H4 (cell line): ENCODE measurements around the gene WDR73. TPM values are rescaled to one million over a fixed set of nuclear protein-coding genes. Genes with fewer than 3 reads are reported as not detected.
"Not testable (repeated sequence)": the region's sequence is repeated elsewhere in the genome, so short reads cannot be mapped to it uniquely, and the experiment has no call there.

Experiments
- DNase-seq: peaks from one replicate; pipeline ENCODE4 v3.0.0-alpha.2; 2015; ENCODE audit warnings: low spot score
- total RNA-seq: library from RNA; depleted of rRNA; stranded (reverse); fragments of >200 nt; shearing (Covaris generic); gene quantifications from 2 replicates; pipeline ENCODE4 v1.2.3, GENCODE V29; 2014; rRNA removed

WDR73 gene
- 17.9 and 27.1 TPM in 2 replicates for total RNA-seq

DNA sequence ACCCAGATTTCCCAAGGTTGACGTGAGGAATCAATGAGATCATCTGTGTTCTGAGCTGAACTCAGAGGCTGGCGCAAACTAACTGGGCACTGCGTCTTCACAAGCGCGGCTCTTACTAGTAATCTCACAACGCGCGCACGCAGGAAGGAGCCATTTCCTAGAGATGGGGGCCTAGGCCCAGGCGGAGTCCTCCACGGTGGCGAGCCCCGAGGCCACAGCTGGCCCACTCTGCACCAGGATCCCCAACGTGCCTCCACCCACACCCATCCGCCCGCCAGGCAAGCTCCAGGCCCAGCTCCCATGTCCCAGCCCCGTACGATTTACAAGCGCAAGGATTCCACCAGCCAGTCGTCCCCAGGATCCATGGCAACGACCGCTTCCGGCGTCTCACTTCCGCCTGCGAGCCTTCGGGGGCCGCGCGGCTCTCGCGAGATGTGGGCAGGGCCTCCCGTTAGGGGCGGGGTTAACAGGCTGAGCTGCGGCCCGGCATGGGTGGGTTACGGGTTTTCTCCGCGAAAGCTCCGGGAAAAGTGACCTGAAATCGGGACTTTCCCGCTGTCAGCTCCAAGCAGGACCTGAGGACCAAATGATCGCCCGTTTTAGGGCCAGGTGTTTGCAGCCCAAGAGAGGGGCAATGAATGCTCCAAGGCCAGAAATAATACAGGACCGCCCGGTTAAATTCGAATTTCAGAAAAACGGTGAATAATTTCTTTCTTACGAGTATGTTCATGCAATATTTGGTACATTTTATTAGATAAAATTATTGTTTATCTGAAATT is at the start of gene WDR73:
WDR73 (minus strand) TSS at position 374 of the 779 bp plus-strand sequence; CDS start at position 365, 9 bp downstream.
- DNase-seq: peak; percentile 90

DNA sequence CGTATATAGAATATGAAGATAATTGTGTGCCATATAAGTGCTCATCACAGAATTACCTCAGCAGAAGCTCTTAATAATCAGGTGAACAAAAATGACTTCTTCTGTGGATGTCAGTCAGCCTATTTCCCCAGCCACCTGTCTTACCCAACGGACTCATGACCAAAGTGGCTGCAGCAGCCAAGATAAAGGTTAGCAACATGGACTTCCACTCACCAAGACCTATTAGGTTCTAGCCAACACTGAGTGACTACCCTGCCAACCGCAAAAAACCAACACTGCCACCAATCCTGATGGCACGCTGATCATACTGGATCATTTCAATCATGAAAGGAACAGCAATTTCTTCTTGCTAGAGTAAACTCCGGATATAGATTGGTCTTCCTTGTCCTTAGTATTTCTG is 49.7 kb upstream of the WDR73 start:
- no peak for DNase-seq

DNA sequence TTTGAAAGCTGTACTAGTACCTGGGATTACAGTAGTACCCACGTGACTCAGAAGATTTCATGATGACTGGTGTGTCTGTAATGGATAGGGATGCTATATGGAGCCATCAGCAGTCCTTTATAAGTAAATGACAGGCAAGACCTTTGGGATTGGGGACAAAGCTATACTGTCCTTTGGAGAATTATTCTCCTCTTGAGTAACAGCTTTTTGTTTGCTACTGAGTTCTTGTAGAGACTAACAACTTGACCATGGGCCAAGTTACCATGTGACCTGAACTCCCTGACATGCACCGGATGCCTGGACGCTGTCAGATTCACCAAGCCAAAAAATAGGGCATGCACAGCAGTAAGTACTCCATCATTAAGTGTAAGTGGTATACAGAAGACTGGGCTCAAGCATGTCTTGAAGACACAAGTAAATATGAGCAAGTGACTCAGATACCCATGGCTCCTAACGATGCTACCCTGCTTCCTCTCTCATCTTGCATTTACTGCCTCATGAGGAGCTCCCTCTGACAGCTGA is 48.9 kb upstream of the WDR73 start:
- DNase-seq: no peak

DNA sequence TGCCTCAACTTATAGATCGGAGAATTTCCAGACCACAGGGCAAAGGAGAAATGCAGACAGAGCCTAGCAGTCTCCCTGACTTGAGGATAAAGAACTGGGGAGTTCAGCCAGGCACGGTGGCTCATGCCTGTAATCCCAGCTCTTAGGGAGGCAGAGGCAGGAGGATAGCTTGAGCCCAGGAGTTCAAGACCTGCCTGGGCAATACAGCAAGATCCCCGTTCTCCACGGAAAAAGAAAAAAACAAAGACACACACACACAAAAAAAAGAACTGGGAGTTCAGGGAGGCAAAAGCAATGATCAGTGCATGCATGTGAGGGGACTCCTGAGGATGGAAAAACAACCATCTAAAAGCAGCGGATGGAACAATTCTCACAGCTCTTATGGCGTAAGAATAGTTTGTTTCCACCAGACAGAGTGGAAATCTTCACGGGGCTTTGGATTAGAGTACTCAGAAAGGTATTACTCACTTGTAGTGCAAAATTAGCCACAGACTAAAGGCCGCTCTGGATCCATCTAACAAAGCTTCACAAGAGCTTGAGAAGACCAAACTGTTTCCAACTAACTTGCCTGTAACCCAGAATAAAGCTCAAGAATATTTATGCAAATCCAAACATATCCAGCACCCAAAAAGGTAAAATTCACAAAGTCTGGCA is 45.6 kb upstream of the WDR73 start:
- DNase-seq: no peak

DNA sequence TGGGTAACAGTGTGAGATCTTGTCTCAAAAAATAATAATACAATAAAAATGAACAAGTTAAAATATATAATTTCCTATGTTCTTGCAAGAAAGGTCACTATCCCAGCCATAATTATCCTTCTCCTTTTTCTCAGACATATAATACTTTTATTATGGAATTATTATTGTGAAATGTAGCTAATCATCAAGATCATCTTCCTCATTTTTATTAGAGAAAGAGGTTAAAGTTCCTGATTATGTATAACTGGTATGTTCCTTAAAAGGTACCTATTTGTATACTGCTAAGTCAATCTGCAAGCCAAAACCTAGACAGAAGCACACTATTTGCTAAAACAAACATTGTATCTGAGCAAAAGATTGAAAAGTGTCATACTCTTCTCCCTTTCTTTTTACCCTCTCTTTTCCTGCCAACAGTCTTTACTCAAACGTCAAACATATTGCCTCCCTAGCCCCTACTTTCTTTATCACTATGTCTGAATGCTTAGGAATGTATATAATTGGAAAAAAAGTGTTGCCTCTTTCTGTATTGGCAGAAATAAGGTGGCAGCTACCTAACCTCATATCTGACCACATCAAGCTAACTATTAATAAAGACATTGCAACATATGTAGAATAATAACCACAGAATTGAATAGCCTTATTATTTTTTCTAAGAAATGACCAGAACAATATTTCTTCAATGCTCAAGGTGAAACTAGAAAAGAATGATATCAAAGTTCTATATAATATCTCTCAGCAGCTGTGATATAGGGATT is 43.3 kb upstream of the WDR73 start:
- DNase-seq: no peak

DNA sequence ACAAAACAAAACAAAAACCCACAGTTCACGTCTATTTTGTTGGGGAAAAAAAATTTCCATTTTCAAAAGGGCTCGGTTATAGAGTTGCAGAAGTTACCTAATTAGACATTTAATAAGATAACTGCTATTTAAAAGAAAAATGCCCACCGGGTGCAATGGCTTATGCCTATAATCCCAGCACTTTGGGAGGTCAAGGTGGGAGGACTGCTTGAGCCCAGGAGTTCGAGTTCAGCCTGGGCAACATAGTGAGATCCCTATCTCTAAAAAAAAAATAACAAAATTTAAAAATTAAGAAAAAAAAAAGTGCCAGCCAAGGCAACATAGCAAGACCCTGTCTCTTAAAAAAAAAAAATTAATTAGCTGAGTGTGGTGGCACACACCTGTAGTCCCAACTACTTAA is 42.7 kb upstream of the WDR73 start:
- no peak for DNase-seq

DNA sequence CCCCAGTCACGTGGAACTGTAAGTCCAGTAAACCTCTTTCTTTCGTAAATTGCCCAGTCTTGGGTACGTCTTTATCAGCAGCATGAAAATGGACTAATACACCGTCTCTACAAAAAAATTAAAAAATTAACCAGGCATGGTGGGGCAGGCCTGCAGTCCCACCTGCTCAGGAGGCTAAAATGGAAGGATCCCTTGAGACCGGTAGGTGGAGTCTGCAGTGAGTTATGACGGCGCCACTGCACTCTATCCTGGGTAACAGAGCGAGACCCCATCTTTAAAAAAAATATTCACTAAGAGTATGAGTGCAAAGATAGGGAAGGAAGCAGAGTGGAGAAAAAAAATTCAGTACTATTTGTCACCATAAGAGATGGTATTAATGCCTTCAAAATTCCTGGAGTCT is 36.3 kb upstream of the WDR73 start:
- DNase-seq: no peak

DNA sequence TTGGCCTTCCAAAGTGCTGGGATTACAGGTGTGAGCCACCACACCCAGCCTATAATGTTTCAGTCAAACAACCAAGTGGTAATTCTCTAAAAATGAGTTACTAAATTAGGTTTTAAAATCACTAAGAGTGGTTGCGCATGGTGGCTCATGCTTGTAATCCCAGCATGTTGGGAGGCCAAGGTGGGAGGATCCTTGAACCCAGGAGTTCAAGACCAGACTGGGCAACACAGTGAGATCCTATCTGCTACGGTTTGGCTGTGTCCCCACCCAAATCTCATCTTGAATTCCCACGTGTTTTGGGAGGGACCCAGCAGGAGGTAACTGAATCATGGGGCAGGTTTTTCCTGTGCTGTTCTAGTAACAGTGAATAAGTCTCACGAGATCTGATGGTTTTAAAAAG is 35.8 kb upstream of the WDR73 start:
- no peak for DNase-seq

DNA sequence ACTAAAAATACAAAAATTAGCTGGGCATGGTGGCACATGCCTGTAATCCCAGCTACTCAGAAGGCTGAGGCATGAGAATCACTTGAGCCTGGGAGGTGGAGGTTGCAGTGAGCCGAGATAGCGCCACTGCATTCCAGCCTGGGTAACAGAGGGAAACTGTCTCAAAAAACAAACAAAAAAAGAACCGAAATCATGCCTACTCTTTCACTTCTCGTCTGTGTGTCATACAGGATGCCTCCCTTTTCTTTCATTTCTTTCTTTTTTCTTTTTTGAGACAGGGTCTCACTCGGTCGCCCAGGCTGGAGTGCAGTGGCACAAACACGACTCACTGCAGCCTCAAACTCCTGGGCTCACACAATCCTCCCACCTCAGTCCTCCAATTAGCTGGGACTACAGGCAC is 32.4 kb upstream of the WDR73 start:
- not testable (repeated sequence) for DNase-seq

DNA sequence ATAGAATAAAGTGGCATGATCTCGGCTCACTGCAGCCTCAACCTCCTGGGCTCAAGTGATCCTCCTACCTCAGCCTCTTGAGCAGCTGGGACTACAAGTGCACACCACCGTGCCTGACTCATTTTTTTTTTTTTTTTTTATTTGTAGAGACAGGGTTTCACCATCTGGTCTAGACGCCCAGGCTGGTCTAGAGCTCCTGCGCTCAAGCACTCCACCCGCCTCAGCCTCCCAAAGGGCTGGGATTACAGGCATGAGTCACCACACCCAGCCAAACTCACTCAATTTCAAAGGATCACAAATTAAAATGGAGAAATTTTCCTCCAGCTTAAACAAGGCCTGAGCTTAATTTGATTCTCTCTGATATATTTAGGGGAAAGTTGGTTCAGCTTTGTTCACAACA is 31.2 kb upstream of the WDR73 start:
- peak; percentile 72 for DNase-seq

DNA sequence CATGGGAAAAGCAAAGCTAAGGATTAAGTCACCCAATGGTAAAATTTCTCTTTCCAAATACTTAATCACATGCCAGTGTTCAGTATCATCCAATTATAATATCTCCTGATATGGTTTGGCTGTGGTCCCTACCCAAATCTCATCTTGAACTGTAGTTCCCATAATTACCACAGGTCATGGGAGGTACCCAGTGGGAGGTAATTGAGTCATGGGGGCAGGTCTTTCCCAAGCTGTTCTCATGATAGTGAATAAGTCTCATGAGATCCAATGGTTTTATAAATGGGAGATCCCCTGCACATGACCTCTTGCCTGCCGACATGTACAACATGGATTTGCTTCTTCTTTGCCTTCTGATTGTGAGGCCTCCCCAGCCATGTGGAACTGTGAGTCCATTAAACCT is 30.0 kb upstream of the WDR73 start:
- no peak for DNase-seq

DNA sequence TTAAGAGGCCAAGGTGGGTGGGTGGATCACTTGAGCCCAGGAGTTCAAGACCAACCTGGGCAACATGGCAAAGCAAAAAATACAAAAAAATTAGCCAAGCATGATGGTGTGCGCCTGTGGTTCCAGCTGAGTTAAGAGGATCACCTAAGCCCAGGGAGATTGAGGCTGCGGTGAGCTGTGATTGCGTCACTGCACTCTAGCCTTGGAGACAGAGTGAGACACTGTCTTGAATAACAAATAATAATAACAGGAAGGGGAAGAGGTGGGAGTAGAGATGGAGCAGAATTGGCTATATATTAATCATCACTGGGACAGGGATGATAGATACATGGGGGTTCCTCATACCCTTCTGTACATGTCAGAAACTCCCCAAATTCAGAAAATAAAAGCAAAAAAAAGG is 27.7 kb upstream of the WDR73 start:
- no peak for DNase-seq

DNA sequence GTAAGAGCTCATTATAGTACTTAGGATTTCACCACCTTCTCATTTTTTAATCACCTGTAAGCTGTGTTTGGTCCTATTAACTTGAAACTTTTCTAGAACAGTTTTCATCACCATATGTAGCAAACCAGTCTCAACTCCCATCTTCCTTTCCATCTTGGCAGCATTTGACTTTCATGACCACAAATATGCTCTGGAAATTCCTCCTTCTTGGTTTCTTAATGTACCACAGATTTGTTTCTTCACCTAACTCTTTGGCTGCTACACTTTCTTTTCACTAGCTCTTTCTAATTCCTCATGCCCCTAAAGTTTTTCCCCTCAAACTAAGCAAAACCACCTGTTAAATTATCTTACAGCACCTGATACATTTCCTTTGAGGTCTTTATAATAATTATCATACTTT is 17.1 kb upstream of the WDR73 start:
- no peak for DNase-seq

DNA sequence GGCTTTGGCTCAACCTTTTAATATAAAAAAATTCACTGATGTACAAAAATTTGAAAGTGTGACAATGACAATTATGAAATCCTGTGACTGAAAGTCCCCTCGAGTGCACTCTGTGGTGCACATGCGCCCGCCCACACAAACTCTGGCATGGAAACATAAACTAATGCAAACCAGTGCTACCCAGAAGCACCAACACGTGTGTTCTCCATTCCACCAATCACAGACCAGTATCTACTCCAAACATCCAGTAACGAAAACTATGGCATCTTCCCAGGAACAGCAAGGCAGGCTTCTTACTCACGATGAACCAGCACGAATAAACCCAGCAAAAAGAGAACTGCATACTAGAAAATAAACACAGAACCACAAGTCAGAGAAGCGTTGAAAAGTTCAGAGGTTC is 15.6 kb upstream of the WDR73 start:
- DNase-seq: peak; percentile 27

DNA sequence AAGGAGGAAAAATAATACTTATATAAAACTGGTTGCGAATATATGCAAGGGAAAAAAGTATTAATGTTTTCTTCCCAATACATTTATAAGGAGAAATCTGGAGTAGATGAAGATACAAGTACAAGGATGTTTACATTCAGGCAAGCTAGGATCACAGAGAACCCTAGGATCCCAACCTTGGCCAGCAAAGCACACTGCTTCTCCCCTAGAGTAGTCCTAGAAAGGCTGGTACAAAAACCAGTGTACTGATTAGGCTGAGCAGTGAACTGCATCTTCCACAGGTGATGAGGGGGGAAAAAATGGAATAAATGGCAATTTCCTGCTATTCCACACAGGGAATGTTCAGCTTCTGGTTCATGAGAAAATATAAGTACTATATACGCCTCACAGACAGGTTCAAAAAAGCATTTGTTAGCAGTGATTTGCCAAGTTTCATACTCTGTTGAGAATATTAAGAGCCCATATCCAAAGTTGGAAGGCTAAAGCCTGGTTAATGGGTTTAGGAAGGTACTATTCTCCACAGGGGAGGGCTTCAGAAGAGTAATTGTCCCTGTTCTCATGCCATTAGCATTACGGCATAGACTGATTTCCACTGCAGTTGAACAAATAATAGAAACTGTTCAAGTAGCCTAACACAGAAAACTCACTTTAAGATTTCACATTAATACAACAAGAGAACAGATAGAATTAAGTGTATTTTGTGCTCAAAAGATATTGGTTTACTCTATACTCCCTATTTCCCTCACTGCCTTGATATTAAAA is 14.3 kb upstream of the WDR73 start:
- DNase-seq: no peak

DNA sequence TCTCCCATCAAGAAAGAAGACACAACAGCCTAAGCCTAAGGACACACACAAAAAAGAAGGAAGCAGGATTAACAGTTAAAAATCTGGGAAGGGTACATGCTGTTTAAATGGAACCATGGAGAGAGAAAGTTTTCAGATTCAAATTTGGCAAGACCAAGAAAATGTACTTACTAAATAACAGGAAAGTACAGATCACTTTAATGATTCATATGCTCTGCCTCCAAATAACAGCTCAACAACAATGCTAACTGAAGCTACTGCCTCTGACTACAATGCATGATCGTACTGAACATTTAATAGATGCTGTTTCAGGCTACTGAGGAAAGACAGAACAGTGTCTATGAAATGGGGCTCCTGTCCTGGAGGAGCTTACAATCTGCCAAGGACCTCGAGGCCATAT is 12.3 kb upstream of the WDR73 start:
- DNase-seq: no peak

DNA sequence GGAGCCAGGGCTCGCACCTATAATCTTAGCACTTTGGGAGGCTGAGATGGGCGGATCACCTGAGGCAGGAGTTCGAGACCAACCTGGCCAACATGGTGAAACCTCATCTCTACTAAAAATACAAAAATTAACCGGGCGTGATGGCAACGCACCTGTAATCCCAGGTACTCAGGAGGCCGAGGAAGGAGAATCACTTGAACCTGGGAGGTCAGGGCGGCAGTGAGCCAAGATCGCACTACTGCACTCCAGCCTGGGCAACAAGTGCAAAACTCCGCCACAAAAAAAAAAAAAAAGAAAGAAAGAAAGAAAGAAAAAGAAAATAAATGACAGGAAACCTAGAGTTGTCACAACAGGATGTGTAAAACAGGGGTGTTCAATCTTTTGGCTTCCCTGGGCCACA is 6.9 kb upstream of the WDR73 start:
- no peak for DNase-seq

DNA sequence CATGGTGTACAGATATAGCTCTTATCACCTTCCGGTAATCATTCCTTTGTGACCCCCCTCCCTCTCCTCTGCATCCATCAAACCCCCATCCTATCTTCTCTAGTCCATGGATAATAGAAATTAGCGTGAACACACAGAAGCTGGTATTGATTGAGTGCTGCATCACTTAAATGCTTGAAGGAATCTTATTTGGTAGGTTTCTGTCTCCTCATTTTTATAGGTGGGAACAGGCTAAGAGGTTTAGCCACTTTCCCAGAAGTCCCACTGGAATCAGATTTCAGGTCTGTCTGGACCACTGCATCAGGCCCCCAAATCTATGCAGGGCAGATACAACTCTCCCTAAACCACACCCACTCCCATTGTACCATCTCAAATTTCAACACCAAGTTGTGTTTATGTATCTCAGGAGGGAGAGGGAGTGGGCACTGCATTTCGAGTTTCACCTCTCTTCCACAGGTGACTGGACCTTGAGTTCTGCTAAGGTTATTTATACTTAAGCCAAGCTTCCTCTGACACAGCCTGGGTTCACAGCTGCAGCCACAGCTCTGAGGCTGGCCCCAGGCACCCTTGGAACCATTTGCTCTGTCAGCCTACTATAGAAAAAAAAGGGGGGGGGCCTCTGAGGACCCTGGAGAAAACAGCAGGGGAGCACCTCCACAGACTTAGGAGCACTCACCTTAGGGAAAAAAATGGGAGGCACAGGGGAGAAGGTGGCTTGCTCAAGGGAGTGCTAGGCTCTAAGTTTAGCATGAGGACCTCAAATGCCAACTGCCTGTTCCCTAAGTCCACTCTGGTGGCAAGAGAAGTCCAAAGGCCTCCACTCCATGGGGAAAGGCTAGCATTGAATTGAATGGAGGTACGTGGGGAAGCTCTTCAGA is 6.1 kb upstream of the WDR73 start:
- DNase-seq: no peak

DNA sequence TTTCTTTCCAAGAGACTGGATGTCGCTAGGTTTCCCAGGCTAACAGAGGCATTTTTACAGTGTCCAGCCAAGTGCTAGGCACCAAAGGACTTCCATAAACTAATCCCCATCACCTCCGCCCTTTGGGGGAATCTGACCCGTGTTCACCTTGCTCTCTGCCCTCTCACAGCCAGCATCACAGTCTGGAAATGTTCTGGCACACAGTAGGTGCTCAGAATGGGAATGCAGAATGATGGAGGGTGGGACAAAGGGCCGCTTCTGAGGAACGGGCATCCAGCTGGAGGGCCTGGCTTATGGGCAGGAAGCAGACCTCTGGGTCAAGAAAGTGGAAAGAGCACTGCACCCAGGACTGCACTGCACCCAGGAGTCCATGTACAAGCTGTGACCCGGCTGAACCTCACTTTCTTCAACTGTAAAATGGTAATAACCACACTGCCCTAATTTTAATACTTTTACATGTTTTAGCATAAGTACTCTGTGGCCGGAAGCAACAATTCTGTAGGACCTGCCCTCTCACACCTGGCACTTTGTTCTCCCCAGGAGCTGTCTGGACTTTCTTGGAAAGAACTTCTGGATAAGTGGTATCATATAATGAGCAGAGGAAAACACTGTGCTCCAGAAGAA is 4.8 kb upstream of the WDR73 start:
- DNase-seq: no peak

DNA sequence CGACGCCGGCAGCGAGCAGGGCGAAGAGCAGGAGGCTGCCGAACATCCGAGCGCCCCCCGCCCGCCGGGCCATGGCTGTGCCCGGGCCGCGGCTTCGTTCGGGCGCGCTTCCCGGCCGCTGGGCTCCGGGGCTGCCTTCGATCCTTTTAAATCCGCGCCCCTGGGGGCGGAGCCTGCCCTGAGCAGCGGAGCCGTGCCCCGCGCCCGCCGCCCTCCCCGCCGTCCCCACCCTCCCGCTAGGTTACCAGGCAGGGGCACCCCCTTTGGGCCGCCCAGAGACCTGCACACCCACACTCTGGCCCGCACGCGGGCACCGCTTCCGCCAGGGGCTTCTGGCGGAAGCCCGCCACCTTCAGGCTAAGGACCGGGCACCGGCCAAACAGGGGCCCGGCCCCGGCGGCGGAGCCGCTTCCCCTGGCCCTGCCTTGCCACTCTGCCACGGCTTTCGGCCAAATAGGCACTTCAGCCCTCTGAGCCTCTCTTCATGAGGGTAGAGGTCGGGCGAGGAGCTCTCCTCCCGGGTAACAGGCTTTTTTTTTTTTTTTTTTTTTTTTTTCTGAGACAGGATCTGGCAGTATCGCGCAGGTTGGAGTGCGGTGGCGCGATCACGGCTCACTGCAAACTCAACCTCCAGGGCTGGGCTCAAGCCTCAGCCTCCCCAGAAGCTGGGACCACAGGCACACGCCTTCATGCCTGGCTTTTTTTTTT is 4.2 kb upstream of the WDR73 start, which contains the start of gene NMB:
NMB (minus strand) TSS at position 120 of the 708 bp plus-strand sequence; CDS start at position 73, 47 bp downstream.
- DNase-seq: peak; percentile 55
